GM19372 (cell line): ENCODE results near the gene WBP2.

Experiments
- ATAC-seq: cut with Tn5 transposase; IDR thresholded peaks from one replicate; pipeline ENCODE4 v1.9.1; 2021; ENCODE audit warnings: mild to moderate bottlenecking, low read depth, moderate library complexity; ENCODE audit not compliant: unreplicated experiment

The WBP2 gene

GRCh38 chr17:75831032-75831571 is 24.0 kb downstream of the WBP2 start:
- no peak for ATAC-seq

- no peak for ATAC-seq
Observed at GRCh38 chr17:75830164-75831031, 24.7 kb downstream of the WBP2 start.

GRCh38 chr17:75829747-75830146 is 25.4 kb downstream of the WBP2 start:
- no peak for ATAC-seq

- no peak for ATAC-seq
Observed at GRCh38 chr17:75828741-75829140, 26.4 kb downstream of the WBP2 start.

- ATAC-seq, result no peak
Observed at GRCh38 chr17:75828076-75828400, 27.1 kb downstream of the WBP2 start.

- no peak for ATAC-seq
Observed at GRCh38 chr17:75827308-75828075, 27.6 kb downstream of the WBP2 start.

GRCh38 chr17:75826561-75827307 is 28.4 kb downstream of the WBP2 start:
- ATAC-seq, result no peak

- ATAC-seq, result no peak
Observed at GRCh38 chr17:75825748-75826370, 29.3 kb downstream of the WBP2 start.

GRCh38 chr17:75825149-75825552 is 30.0 kb downstream of the WBP2 start:
- no peak for ATAC-seq

GRCh38 chr17:75824666-75825065 is 30.5 kb downstream of the WBP2 start:
- ATAC-seq, result no peak

GRCh38 chr17:75824050-75824552 is 31.0 kb downstream of the WBP2 start:
- no peak for ATAC-seq

GRCh38 chr17:75823257-75824041 is 31.7 kb downstream of the WBP2 start:
- no peak for ATAC-seq

GRCh38 chr17:75822800-75823166 is 32.4 kb downstream of the WBP2 start:
- ATAC-seq, result no peak

- ATAC-seq, result no peak
Observed at GRCh38 chr17:75822119-75822799, 32.9 kb downstream of the WBP2 start.

GRCh38 chr17:75821552-75821951 is 33.6 kb downstream of the WBP2 start:
- no peak for ATAC-seq

- ATAC-seq, result no peak
Observed at GRCh38 chr17:75820094-75821080, 34.7 kb downstream of the WBP2 start.

GRCh38 chr17:75819678-75820077 is 35.5 kb downstream of the WBP2 start:
- no peak for ATAC-seq

- ATAC-seq, result no peak
Observed at GRCh38 chr17:75819116-75819515, 36.0 kb downstream of the WBP2 start.
